HepG2 (cell line): ENCODE data around the gene COG4. TPM values are rescaled to one million over a fixed set of nuclear protein-coding genes. Genes with fewer than 3 reads are reported as not detected.

Source experiments
- BCL6 ChIP-seq: IDR thresholded peaks from 2 replicates; pipeline ENCODE4 v1.6.1; 2016; ENCODE audit warnings: missing genetic modification reagents, missing compliant biosample characterization
- CHCHD3 ChIP-seq: sonication (generic); formaldehyde crosslinking; IDR thresholded peaks from 2 replicates; pipeline ENCODE4 v1.8.0; 2022; ENCODE audit warnings: mild to moderate bottlenecking, missing genetic modification reagents, moderate library complexity
- FOXA1 ChIP-seq, 2 experiments: fragments of 450-650 bp in 1 of 2; sonication (generic) in 1 of 2; formaldehyde crosslinking in 1 of 2; IDR thresholded peaks; 2 replicates each; pipeline versions ENCODE4 v1.4.0 to v1.6.1; 2016 to 2020; ENCODE audit warnings: missing genetic modification reagents in 1 of 2
- FOXM1 ChIP-seq: sonication (generic); formaldehyde crosslinking; IDR thresholded peaks from 2 replicates; pipeline ENCODE4 v1.5.0; 2020; ENCODE audit warnings: missing genetic modification reagents
- FUBP1 ChIP-seq: sonication (generic); formaldehyde crosslinking; IDR thresholded peaks from 2 replicates; pipeline ENCODE4 v1.5.1; 2020; ENCODE audit warnings: missing genetic modification reagents, mild to moderate bottlenecking, borderline replicate concordance
- LBX2 ChIP-seq: sonication (generic); formaldehyde crosslinking; IDR thresholded peaks from 2 replicates; pipeline ENCODE4 v1.5.0; 2020; ENCODE audit warnings: missing genetic modification reagents, mild to moderate bottlenecking, borderline replicate concordance
- PBX3 ChIP-seq: sonication (generic); formaldehyde crosslinking; IDR thresholded peaks from 2 replicates; pipeline ENCODE4 v1.8.1; 2023; ENCODE audit warnings: missing genetic modification reagents, inconsistent platforms, borderline replicate concordance
- TEF ChIP-seq: sonication (generic); formaldehyde crosslinking; IDR thresholded peaks from 2 replicates; pipeline ENCODE4 v1.5.0; 2020; ENCODE audit warnings: missing genetic modification reagents
- ZBTB38 ChIP-seq: sonication (generic); formaldehyde crosslinking; IDR thresholded peaks from 2 replicates; pipeline ENCODE4 v1.5.1; 2020; ENCODE audit warnings: mild to moderate bottlenecking, missing genetic modification reagents
- ZBTB40 ChIP-seq, 2 experiments: fragments of 450-650 bp in 1 of 2; sonication (generic) in 1 of 2; formaldehyde crosslinking in 1 of 2; IDR thresholded peaks; 2 replicates each; pipeline versions ENCODE4 v1.6.1 to v1.8.0; 2016 to 2022; ENCODE audit warnings: antibody characterized with exemption in 1 of 2, mild to moderate bottlenecking in 1 of 2, missing genetic modification reagents in 1 of 2
- ZFP36 ChIP-seq: fragments of 150-350 bp; IDR thresholded peaks from 2 replicates; pipeline ENCODE4 v1.6.1; 2018; ENCODE audit warnings: borderline replicate concordance, low read length, low read depth; ENCODE audit not compliant: partially characterized antibody
- ZNF343 ChIP-seq: sonication (generic); formaldehyde crosslinking; IDR thresholded peaks from 2 replicates; pipeline ENCODE4 v1.4.0; 2020; ENCODE audit warnings: mild to moderate bottlenecking, missing genetic modification reagents
- ZNF749 ChIP-seq: sonication (generic); formaldehyde crosslinking; IDR thresholded peaks from 2 replicates; pipeline ENCODE4 v1.8.0; 2022; ENCODE audit warnings: mild to moderate bottlenecking, missing genetic modification reagents, moderate library complexity, borderline replicate concordance
- ZSCAN29 ChIP-seq: sonication (generic); formaldehyde crosslinking; conservative IDR thresholded peaks from 2 replicates; pipeline ENCODE4 v1.4.0; 2020; ENCODE audit warnings: mild to moderate bottlenecking, missing genetic modification reagents
- polyA plus RNA-seq, 8 experiments: library from polyadenylated mRNA; depleted of rRNA in 3 of 8; stranded (reverse) in 7 of 8; unstranded in 1 of 8; fragments of >200 nt; fragmentation: Illumina TruSeq in 4 of 8; extraction: Trizol in 4 of 8; gene quantifications; 2 replicates each; pipeline versions ENCODE4 v1.2.1 to v1.2.3, GENCODE V29; 2011 to 2016; ENCODE audit warnings: low read depth in 4 of 8, missing spikeins in 1 of 8, mixed read lengths in 1 of 8; ENCODE audit not compliant: insufficient read depth in 1 of 8
- total RNA-seq, 5 experiments: library from RNA; depleted of rRNA; stranded (reverse); fragments of >200 nt; fragmentation: Illumina TruSeq; extraction: Trizol; gene quantifications; 2 replicates each; pipeline ENCODE4 v1.2.3, GENCODE V29; 2016; ENCODE audit warnings: low read depth in 1 of 5

COG4 gene
- total and polyA plus RNA-seq, 2 of the 13 experiments (the other 11 are each of a cell fraction or from before 2014, with no cell fraction given), result 51.1 to 73.8 TPM

- TF ChIP-seq ZBTB40 (IDR thresholded peaks at IDR 0.05) (no peak), ZBTB40 (CRISPR knock-in tag; IDR thresholded peaks at IDR 0.05) (no peak), TEF (CRISPR knock-in tag) (no peak; the same call in 1 of the 2 replicates), PBX3 (CRISPR knock-in tag) (no peak), ZSCAN29 (CRISPR knock-in tag) (0 out of 2 replicates have a peak, but pooled peaks have one; percentile 34), BCL6 (CRISPR knock-in tag) (0 out of 2 replicates have a peak, but pooled peaks have one; percentile 8), ZNF343 (CRISPR knock-in tag) (no peak), FUBP1 (CRISPR knock-in tag) (no peak), FOXM1 (no peak), LBX2 (CRISPR knock-in tag) (no peak), ZNF749 (CRISPR knock-in tag) (no peak), ZFP36 (no peak), CHCHD3 (no peak), FOXA1 (IDR thresholded peaks at IDR 0.05) (no peak), FOXA1 (CRISPR knock-in tag; IDR thresholded peaks at IDR 0.05) (peak; percentile 41), ZBTB38 (peak; percentile 35; the same call in 1 of the 2 replicates)
Observed at GRCh38 chr16:70440009-70440692, 83.2 kb downstream of the COG4 start (continued).
